Endothelial cell (in vitro differentiated cells): ENCODE measurements around the gene RGS3. TPM values are rescaled to one million over a fixed set of nuclear protein-coding genes. Genes with fewer than 3 reads are reported as not detected.

Source experiments
- DNase-seq: peaks from one replicate; pipeline ENCODE4 v3.0.0; 2021; ENCODE audit warnings: low spot score
- H3K27ac Mint-ChIP-seq: one replicate; pipeline ENCODE4 v1.8.0; 2021; ENCODE audit warnings: mixed read lengths, inconsistent platforms; ENCODE audit not compliant: unreplicated experiment
- H3K27me3 Mint-ChIP-seq: one replicate; pipeline ENCODE4 v1.8.0; 2021; ENCODE audit warnings: mild to moderate bottlenecking, moderate library complexity, mixed read lengths, inconsistent platforms; ENCODE audit not compliant: unreplicated experiment
- H3K36me3 Mint-ChIP-seq: one replicate; pipeline ENCODE4 v1.8.0; 2021; ENCODE audit warnings: mild to moderate bottlenecking, low read depth, mixed read lengths, inconsistent platforms; ENCODE audit not compliant: unreplicated experiment
- H3K4me1 Mint-ChIP-seq: one replicate; pipeline ENCODE4 v1.8.0; 2021; ENCODE audit warnings: mild to moderate bottlenecking, mixed read lengths, inconsistent platforms; ENCODE audit not compliant: unreplicated experiment
- H3K4me3 Mint-ChIP-seq: one replicate; pipeline ENCODE4 v1.8.0; 2021; ENCODE audit warnings: mild to moderate bottlenecking, mixed read lengths, inconsistent platforms; ENCODE audit not compliant: unreplicated experiment
- H3K9me3 Mint-ChIP-seq: one replicate; pipeline ENCODE4 v1.8.0; 2021; ENCODE audit warnings: mixed read lengths, inconsistent platforms; ENCODE audit not compliant: unreplicated experiment
- CTCF ChIP-seq: fragments of 200-600 bp; sonication (generic); IDR thresholded peaks from one replicate; pipeline ENCODE4 v1.5.0; 2021; ENCODE audit warnings: antibody characterized with exemption; ENCODE audit not compliant: unreplicated experiment
- total RNA-seq: library from RNA; stranded (reverse); fragmentation: NEBNext Ultra II Directional; extraction: Animal tissue kit (Norgen Biotek cat#: 25700); gene quantifications from one replicate; pipeline ENCODE4 v1.2.1, GENCODE V29; 2021; ENCODE audit not compliant: unreplicated experiment

RGS3 gene
- total RNA-seq, 1 donor from 2014 or later: 474 TPM

- Mint-ChIP-seq H3K9me3 (no peaks in the 10 kb centered on the region), H3K36me3 (peaks cover 27% of the 10 kb centered on the region), H3K4me1 (peaks cover 68% of the 10 kb centered on the region), H3K27ac (peak overlapping the region; percentile 99), H3K4me3 (no peak overlapping the region), H3K27me3 (peaks cover 23% of the 10 kb centered on the region)
- no peak for DNase-seq
- TF ChIP-seq CTCF: no peak
Measured at GRCh38 chr9:113589890-113590289, 126.4 kb downstream of the RGS3 start.

DNA sequence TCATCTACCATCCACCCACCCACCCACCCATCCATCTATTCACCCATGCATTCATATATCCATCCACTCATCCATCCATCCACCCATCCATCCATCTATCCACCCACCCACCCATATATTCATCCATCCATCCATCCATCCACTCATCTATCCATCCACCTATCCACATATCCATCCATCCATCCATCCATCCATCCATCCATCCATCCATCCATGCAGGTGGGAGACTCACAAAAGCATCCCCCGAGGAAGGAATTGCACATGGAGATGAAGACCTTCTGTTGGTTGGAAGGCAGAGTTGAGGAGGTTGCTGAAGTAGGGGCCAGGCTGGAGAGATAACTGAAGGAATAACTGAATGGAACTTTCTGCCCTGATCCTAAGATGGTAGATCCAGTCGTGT is 126.9 kb downstream of the RGS3 start:
- Mint-ChIP-seq H3K36me3 (peaks cover 22% of the 10 kb centered on the region), H3K4me3 (peak overlapping the region; percentile 19), H3K9me3 (no peaks in the 10 kb centered on the region), H3K27ac (peak overlapping the region; percentile 94), H3K27me3 (peaks cover 26% of the 10 kb centered on the region), H3K4me1 (peaks cover 73% of the 10 kb centered on the region)
- no peak for TF ChIP-seq CTCF
- no peak for DNase-seq

- peak; percentile 91 for DNase-seq
- Mint-ChIP-seq H3K27ac (peak overlapping the region; percentile 94), H3K4me3 (peak overlapping the region; percentile 77)
Measured at GRCh38 chr9:113590991-113591898, 127.7 kb downstream of the RGS3 start.

GRCh38 chr9:113591899-113592625 is 128.5 kb downstream of the RGS3 start:
- TF ChIP-seq CTCF: no peak
- H3K4me1 Mint-ChIP-seq: peaks cover 76% of the 10 kb centered on the region
- H3K27me3 Mint-ChIP-seq: peaks cover 19% of the 10 kb centered on the region
- H3K9me3 Mint-ChIP-seq: no peaks in the 10 kb centered on the region
- H3K4me3 Mint-ChIP-seq: peak overlapping the region; percentile 77
- H3K36me3 Mint-ChIP-seq: peaks cover 24% of the 10 kb centered on the region
- no peak for DNase-seq
- peak overlapping the region; percentile 94 for H3K27ac Mint-ChIP-seq

More at GRCh38 chr9:113590991-113591898, 127.7 kb downstream of the RGS3 start:
- peaks cover 18% of the 10 kb centered on the region for H3K27me3 Mint-ChIP-seq
- H3K36me3 Mint-ChIP-seq: peaks cover 20% of the 10 kb centered on the region
- no peaks in the 10 kb centered on the region for H3K9me3 Mint-ChIP-seq
- peak; percentile 93 for TF ChIP-seq CTCF
- H3K4me1 Mint-ChIP-seq: peaks cover 75% of the 10 kb centered on the region
